ENCODE data around the gene CLCA2. TPM values are rescaled to one million over a fixed set of nuclear protein-coding genes. Genes with fewer than 3 reads are reported as not detected.

Gene CLCA2
- polyA plus RNA-seq, 4 donors: not detected

DNA sequence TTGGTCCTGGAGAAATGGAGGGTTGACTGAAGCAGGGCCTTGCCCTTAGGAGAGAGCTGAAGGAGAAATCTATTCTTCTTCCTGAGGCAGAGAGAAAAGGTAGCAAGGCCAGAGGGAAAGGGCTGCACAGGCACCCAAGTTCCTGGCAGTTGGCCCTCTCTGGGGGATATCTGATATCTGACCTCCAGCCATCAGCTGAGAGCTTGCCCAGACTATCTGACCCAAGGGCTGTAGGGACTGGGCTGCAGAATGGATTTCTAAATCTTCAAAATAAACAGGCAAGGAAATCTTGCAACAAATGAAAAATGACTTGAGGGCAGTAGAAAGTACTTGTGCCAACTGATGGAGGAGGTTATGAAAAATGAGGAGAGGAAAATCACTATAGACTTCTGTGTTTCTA is 498 bp upstream of the CLCA2 start:
- no peak for DNase-seq (ENCODE audit: low read depth in 4 of 4, low spot score in 2 of 4)

DNA sequence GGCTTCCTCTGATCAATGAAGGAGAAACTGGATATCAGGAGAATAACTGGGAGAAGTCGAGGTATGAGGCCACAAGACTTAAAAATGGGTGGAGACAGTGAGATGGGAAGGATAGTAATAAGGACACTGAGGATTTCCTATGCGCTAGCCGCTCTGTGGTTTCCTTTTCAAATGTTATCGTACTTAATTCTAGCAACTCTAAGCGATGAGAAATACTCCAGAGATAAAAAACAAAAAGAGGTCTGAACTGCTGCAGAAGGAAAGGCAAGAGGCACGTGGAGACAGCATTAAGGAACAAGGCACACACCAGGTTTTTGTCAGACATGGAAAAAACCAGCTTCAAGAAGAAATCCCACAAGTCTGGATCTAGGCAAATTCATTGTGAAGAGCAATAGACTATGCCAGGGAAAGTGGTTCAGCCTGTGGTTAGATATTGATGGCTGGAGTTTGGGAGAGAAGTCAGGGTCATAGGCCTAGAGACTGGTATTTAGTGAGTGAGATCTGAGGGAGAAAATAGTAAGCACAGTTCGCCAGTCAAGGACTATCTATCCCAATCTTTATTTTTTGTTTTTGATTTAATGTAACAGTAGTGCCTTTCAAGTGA is 5.3 kb downstream of the CLCA2 start:
- DNase-seq (ENCODE audit: low read depth in 4 of 4, low spot score in 2 of 4): no peak

DNA sequence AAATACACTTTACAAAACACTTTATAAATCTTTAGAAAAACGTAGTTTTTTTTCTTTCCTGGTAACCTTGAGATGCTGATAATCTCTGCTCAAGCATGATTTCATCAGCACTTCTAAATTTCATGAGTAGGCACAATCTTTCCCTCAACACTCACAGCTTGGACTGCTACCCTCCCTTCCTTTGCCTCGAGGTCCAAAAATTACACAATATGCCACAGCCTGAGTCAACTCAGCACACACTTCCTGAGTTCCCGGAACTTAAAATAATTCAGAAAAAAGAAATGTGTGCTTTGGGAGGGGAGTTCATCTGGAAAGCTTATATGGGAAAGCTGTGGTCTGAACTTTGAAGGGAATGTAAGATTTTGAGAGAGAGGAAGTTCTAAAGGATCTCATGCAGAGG is 5.9 kb downstream of the CLCA2 start:
- DNase-seq (ENCODE audit: low read depth in 4 of 4, low spot score in 2 of 4): no peak

DNA sequence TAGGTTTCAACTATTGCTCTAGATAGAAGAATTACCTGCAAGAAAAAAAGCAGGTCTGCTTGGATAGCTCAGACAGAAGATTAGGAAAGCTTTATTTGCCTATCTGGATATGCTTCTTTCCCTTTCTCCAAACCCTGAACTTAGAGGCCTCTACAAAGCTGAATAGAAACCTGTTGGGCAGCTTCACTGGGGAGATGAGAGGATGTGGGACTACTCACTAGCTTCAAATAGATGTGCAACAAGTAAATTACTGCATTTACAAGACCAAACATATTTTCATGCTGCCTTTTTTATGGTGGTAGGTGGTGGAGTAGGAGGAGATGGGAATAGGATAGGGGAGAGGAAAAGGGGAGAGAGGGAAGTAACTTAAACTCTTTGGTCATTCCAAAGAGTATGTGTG is 6.4 kb downstream of the CLCA2 start:
- DNase-seq (ENCODE audit: low read depth in 4 of 4, low spot score in 2 of 4): no peak

DNA sequence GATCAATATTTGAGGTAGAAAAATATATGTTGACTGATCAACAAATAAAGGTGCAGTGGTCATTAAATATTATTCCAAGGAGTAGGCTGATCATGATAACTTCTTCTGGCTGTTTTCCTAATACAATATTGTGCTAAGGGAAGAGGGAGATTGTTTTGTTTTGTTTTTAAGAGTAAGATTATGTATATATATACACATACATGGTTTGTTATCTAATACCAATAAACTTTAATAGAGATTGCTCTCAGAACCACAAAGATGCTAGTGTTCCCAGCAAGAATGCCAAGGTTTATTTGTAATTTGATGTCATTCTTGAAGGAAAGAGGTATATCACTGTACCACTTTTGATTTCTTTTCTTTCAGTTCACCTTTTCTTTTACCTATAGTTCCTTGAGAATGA is 10.1 kb downstream of the CLCA2 start:
- no peak for DNase-seq (ENCODE audit: low read depth in 4 of 4, low spot score in 2 of 4)

DNA sequence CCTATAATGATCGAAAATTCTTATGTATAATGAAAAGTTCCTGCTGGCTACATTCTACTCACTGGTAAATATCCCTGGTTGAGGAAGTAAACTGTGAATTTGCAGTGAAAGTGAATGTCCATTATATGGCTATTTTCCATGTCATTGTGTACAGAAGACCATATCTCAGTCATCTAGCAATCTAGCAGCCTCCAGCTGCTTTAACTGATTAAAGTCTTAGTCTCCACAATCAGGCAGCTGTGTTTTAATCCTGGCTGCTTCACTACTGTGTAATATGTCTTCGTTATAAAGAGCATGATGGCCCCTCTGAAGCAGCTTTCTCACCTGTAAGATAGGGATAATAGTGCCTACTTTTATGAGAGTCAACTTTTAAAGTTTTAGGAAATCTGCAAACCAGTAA is 11.4 kb downstream of the CLCA2 start:
- DNase-seq (ENCODE audit: low read depth in 4 of 4, low spot score in 2 of 4): no peak

DNA sequence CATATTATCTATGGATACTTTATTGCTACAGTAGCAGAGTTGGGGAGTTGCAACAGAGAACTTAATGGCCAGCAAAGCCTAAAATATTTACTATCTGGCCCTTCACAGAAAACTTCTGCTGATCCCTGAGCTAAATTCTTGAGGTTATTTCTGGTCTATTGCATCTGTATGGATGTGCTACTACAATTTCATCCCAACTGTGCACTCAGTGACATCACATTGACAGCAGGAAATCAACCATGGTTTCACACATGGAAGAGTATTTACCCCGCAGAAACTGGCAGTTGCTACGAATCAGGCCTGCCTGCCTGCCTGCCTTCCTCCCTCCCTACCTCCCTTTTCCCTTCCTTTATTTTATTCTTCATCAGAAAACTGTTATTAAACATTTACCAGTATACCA is 12.1 kb downstream of the CLCA2 start:
- DNase-seq (ENCODE audit: low read depth in 4 of 4, low spot score in 2 of 4): no peak

DNA sequence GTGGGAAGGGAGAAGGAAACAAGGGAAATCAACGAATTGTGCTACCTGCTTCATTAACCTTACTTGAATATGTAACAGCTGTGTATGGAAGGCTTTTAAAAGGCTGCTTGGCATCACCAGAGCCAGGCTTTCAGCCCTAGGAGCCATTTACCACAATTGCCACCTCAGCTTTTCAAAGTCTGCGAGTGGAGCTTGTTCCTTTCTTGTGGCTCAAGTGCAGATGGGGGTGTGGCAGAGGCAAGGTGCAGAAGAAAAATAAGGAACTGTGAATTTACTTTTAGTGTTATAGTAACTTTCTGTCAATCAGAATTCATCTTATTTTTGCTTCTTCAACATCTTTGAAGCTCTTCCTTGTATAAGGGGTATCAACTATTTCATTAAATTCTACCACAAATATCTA is 17.6 kb downstream of the CLCA2 start:
- DNase-seq (ENCODE audit: low read depth in 4 of 4, low spot score in 2 of 4): no peak

DNA sequence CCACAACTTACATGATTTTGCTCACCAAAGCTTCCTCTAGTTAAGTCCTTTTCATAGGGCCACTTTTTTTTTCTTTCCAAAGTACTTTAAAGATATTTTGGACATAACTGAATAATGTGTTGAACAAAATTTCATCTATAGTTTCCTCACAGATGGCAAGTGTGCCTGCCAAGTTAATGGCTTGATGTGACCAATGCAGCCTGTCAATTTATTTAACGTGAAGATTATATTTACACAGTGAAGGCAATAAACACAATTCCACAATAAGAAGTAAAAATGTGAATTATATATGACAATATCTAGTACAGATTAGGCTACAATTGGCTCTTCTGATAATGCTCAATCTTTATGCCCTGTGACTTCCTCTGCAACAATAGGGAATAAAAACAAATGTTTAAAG is 18.0 kb downstream of the CLCA2 start:
- no peak for DNase-seq (ENCODE audit: low read depth in 4 of 4, low spot score in 2 of 4)

DNA sequence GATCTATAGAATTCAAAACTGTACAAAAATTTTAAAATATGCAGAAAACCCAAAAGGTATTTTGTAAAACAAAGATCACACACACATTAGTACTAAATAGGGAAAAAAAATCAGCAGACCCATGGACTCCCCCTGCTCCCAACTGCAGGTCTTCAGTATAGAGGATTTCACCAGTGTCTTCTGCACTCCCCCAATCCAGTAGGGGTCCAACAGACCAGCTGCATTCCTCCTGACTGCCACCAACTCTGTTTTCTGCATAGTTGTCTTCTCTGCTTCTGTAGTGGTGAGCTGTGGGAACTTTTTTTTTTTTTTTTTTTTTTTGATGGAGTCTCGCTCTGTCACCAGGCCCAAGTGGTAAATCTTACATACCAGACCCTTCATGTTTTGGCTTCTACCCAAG is 21.9 kb downstream of the CLCA2 start:
- DNase-seq (ENCODE audit: low read depth in 4 of 4, low spot score in 2 of 4): no peak

DNA sequence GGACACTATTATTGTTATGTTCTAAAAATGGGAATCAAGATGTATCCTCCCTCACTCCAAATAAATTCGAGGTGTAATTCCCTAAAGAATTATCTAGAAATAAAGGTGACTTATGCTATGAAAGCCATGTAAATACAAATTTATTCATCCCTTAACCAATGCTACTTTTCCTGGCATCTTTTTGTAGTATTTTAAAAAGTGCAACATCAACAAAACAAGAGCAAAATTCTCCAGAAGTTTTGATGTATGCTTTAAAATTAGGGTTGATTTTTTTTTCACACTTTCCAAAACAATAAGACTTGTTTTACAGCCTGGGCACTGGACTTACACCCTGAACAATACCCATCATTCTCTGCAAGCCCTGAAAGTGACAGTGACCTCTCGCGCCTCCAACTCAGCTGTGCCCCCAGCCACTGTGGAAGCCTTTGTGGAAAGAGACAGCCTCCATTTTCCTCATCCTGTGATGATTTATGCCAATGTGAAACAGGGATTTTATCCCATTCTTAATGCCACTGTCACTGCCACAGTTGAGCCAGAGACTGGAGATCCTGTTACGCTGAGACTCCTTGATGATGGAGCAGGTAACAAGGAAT is 23.3 kb downstream of the CLCA2 start:
- no peak for DNase-seq (ENCODE audit: low read depth in 4 of 4, low spot score in 2 of 4)

DNA sequence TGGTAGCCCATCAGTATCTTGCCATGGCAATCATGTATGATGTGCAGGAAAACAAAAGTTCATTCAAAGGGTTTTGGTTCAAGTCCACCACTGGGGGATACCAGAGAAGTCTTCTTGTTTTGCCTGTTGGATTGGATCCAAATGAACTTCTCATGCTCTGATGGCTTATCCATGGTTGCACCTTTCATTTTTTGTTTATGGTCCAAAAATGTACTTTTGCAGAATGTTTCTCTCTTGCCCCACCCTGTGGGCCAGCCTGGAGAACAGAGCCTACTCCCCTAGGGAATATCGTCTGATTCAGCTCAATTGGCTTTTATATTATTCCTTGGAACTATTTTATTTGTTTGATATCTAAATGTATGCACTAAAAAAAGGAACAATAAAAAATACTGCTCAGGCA is 24.7 kb downstream of the CLCA2 start:
- DNase-seq (ENCODE audit: low read depth in 4 of 4, low spot score in 2 of 4): no peak

DNA sequence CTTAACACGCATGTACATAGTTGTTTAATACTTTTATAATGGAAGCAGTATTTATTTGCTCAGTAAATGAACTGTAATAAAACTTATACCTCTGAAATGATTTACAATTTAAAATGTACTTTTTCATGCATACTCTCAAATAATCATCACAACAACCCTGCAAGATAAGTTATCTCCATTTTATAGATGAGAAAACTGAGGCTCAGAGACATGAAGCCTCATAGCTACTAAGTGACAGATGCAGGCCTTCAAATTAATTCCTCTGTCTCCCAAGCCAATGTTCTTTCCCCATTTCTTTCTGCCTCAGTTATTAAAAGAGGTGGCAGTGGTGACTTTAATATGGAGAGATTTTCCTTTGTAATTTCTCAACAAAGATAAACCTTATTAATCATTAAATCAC is 25.1 kb downstream of the CLCA2 start:
- no peak for DNase-seq (ENCODE audit: low read depth in 4 of 4, low spot score in 2 of 4)

DNA sequence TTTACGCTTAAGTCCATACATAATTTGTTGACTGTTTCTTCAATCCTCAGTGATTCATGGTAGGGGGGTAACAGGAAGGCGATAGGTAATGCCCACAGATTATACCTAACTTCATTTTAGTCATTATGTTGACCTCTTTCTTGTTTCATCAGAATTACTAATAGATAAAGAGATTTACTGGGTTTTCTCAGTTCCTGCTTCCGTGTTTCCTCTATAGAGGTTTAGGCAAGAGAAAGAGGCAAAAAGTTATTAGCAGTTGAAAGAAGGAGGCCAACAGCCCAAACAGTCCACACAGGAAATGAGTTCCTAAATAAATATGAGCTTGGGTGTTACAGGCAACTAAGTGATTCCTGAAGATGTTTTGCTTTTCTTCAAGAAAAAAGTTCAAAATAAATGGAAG is 26.9 kb downstream of the CLCA2 start:
- no peak for DNase-seq (ENCODE audit: low read depth in 4 of 4, low spot score in 2 of 4)

DNA sequence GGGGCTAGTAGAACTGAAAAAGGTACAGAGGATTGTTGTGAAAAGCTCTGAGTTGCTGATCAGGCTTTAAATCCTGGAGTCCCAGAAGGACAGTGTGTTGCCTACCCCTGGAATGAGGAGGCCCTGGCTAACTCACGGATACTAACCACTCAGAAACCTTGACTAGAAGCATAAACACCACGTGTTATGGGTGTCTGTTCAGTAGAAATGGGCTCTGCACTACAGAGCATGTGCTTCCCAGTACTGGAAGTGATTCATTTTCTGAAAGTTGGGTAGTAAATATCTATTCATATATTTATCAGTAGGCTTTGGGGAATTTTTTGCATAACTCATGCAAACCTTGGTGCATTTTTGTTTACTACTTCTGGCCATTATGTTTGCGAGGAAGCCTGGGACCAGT is 29.7 kb downstream of the CLCA2 start:
- DNase-seq (ENCODE audit: low read depth in 4 of 4, low spot score in 2 of 4): no peak

DNA sequence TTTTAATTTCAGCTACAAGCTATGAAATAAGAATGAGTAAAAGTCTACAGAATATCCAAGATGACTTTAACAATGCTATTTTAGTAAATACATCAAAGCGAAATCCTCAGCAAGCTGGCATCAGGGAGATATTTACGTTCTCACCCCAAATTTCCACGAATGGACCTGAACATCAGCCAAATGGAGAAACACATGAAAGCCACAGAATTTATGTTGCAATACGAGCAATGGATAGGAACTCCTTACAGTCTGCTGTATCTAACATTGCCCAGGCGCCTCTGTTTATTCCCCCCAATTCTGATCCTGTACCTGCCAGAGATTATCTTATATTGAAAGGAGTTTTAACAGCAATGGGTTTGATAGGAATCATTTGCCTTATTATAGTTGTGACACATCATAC is 31.1 kb downstream of the CLCA2 start:
- DNase-seq (ENCODE audit: low read depth in 4 of 4, low spot score in 2 of 4): no peak

DNA sequence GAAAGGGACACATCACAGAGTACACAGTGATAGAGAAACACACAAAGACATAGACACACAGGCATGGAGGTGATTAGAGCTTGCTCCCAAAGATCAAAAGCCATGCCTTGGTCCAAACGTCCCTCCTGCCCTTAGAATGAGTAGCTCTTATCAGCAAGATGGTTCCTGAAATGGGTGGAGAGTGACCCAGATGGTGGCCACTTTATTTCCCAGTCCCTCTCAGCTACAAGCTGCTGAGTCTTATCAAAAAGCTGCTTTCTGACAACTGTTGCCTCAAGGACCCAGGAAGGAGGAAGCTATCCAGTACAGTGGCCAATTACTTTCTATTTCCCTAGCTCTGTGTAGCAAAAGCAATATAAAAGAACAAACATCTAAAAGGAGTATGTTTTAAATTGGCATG is 37.0 kb downstream of the CLCA2 start:
- no peak for DNase-seq (ENCODE audit: low read depth in 4 of 4, low spot score in 2 of 4)

DNA sequence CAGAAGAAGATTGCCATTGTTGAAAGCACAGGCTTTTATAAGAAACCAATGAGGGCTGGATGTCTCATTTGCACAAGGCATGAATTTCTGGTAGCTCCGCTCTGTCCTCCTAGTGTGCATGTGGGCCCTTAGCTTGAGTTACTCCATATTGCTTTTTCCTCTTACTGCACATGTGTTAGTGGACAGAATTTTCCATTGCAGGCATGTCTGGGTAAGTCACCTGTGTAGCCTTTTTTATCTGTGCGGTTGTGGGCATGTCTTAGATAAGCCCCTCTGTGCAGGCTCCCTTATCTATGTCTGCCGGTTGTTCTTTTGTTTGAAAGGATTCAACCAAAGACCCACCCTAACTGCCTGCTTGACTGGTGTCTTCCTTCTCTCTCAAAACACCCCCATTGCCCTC is 37.5 kb downstream of the CLCA2 start:
- no peak for DNase-seq (ENCODE audit: low read depth in 4 of 4, low spot score in 2 of 4)

DNA sequence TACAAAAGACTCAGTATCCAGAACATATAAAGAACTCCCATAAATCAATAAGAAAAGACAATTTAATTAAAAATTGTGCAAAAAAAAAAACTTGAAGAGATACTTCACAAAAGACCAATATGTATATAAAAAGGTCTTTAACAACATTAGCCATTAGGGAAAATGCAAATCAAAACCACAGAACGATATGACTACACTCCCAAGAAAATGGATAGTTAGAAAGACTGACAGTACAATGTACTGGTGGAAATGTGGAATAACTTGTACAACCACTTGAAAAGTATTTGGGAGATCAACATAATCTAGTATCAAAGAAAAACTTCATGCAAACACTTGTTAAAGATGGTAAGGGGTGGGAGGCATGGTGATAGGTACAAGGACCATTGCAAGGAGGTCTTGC is 40.8 kb downstream of the CLCA2 start:
- no peak for DNase-seq (ENCODE audit: low read depth in 4 of 4, low spot score in 2 of 4)

DNA sequence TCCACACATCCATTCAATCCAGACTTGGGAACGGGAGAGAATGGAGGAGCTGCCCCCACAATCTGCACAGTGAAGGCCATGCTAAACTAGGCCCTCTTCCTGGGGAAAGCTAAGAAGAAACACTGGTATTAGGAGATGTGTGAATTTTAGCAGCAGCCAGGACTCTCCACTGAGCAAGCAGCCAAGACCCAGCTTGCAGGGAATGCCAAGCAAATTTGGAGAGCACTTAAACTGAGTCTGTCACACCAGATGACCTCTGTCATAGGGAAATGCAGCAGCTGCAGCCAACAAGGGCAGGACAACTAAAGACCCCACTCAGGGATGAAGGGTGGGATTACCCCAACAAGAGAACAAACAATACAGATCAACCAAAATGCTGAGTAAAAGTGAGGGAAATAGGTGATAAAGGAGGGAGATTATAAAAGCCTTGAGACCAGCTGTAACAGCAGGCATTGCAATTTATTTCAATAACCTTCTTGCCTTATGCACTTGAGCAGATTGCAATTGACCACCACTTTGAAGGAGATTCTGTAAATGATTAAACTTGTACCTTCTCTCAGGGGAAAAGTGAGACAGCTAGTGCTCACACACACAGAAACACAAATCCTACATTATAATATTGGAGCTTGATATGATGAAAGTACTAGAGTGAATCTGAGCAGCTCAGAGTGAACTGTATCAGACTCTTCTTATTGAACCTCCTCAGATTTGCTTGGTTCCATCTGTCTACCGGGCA is 42.3 kb downstream of the CLCA2 start:
- no peak for DNase-seq (ENCODE audit: low read depth in 4 of 4, low spot score in 2 of 4)

DNA sequence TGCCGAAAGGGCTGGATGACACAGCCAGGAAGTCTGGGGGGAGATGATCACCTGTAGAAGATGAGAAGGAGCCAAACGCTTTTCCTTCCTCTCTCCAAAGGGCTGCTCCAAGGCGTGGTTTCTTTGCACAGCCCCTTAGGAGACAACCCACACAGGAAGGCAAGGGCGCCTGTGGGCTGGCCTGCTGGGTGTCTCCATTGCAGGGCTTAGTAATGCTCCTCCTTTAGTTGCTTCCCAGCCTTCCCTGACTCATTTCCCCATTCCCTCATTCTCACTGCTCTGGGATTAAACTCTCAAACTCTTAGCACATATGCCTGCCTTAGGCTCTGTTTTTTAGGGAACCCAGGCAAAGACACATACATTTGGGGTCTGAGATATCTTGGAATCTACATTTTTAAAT is 43.0 kb downstream of the CLCA2 start:
- no peak for DNase-seq (ENCODE audit: low read depth in 4 of 4, low spot score in 2 of 4)

DNA sequence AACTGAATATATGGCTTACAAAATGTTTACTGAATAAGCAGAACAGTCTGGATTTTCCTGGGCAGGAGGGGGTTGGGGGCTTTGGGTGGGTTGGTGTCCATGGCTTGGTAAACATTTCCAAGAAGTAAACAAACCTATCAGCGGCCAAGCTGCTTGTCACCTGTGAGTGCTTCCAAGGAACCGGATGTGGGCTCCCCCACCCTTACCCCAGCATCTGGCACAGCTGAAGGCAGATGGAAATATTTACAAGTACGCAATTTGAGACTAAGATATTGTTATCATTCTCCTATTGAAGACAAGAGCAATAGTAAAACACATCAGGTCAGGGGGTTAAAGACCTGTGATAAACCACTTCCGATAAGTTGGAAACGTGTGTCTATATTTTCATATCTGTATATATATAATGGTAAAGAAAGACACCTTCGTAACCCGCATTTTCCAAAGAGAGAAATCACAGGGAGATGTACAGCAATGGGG is 44.6 kb downstream of the CLCA2 start, which contains the start of gene CLCA1:
TSS of gene CLCA1 (plus strand) at position 427 of the 477 bp plus-strand sequence. CDS start at position 472, 45 bp downstream.
- no peak for DNase-seq (ENCODE audit: low read depth in 4 of 4, low spot score in 2 of 4)

All from left renal cortex interstitium (tissue), 4 donors.